ENCODE results near the gene BABAM2.

BABAM2 gene

GRCh38 chr2:28341208-28341891 lies 450.8 kb downstream of the BABAM2 start:
- no peaks in the 10 kb centered on the region for H3K4me1 ChIP-seq (ENCODE audit: control insufficient read depth, insufficient read depth, low read length)
- no peak overlapping the region for H3K4me3 ChIP-seq (ENCODE audit: low read depth, low read length)
- no peaks in the 10 kb centered on the region for H3K36me3 ChIP-seq (ENCODE audit: control insufficient read depth in 2 of 2, insufficient read depth in 1 of 2, low read length in 2 of 2)
- H3K9me3 ChIP-seq (ENCODE audit: control insufficient read depth, insufficient read depth, low read depth, low read length), result no peaks in the 10 kb centered on the region
- POLR2A ChIA-PET, result no interaction called here
- CTCF ChIA-PET, result interaction anchor here (0.6 to 1.2 kb wide), 7 partner anchors 8 to 186 kb away, joined by 3 to 4 read pairs (median 4); no protein-coding TSS in a partner anchor
- TF ChIP-seq ZNF335 (tag by site-specific recombination; conservative IDR thresholded peaks at IDR 0.05) (no peak), ZNF112 (tag by site-specific recombination; IDR thresholded peaks at IDR 0.05) (no peak), ZNF561 (tag by site-specific recombination; IDR thresholded peaks at IDR 0.05; ENCODE audit: borderline replicate concordance) (no peak), ZIC2 (tag by site-specific recombination; IDR thresholded peaks at IDR 0.05) (no peak), ZNF654 (tag by site-specific recombination; IDR thresholded peaks at IDR 0.05; ENCODE audit: low read depth) (no peak), MZF1 (tag by site-specific recombination; IDR thresholded peaks at IDR 0.05; ENCODE audit: borderline replicate concordance) (no peak), OSR2 (tag by site-specific recombination; IDR thresholded peaks at IDR 0.05) (no peak), ZNF23 (tag by site-specific recombination; IDR thresholded peaks at IDR 0.05; ENCODE audit: borderline replicate concordance) (no peak), ZNF174 (tag by site-specific recombination; IDR thresholded peaks at IDR 0.05) (no peak), ZNF404 (tag by site-specific recombination; IDR thresholded peaks at IDR 0.05) (no peak), ZNF555 (tag by site-specific recombination; conservative IDR thresholded peaks at IDR 0.05) (no peak), ZNF629 (tag by site-specific recombination; IDR thresholded peaks at IDR 0.05) (no peak), ZNF148 (tag by site-specific recombination; IDR thresholded peaks at IDR 0.05; ENCODE audit: borderline replicate concordance) (no peak), ZNF785 (tag by site-specific recombination; IDR thresholded peaks at IDR 0.05) (no peak), ZNF133 (tag by site-specific recombination; IDR thresholded peaks at IDR 0.05) (no peak)
- TF ChIP-seq, protein P1, sequence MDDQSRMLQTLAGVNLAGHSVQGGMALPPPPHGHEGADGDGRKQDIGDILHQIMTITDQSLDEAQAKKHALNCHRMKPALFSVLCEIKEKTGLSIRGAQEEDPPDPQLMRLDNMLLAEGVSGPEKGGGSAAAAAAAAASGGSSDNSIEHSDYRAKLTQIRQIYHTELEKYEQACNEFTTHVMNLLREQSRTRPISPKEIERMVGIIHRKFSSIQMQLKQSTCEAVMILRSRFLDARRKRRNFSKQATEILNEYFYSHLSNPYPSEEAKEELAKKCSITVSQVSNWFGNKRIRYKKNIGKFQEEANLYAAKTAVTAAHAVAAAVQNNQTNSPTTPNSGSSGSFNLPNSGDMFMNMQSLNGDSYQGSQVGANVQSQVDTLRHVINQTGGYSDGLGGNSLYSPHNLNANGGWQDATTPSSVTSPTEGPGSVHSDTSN (CRISPR knock-in tag; IDR thresholded peaks at IDR 0.05), result no peak
- H3K27ac ChIP-seq (ENCODE audit: extremely low read depth, low read depth, low read length), result no peak overlapping the region

DNA sequence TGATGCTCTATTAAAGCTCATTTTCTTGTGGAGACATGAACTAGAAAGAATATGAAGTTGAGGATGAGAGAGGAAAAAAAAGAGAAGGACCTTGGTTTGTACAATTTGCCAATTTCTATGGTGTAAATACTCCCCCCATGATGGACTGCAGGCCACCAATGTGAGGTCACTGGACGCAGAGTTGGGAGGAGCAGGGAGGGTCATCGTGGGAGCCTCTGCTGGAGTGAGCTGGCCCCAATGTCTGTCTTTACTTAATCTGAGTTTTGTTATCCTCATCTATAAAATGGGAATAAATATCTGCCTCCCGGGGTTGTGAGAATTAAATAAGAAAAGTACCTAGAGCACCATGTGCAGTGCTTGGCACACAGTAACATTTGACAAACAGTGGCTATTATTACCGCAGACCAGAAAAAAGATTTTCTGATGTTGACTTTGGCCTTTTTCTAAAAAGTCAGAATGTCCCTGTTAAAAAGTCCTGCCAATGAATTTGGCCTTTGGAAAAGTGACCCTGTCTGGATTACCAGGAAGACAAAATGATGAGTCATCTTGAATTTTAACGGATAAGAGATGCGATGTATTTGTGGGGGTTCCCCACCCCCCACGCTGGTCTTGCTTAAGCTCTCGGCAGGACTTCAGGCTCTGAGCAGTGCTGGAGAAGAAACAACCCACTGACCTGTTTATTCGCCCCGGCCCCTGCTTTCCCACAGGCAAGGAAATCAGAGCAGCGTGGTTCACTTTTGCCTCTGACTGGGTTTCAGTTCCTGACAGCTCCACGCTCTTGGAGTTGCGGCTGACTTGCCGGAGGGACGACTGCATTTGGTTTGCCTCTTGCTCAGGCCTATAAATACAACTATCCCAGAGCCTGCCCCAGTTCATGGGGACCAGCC lies 451.8 kb downstream of the BABAM2 start:
- POLR2A ChIA-PET, result no interaction called here

More for the DNA sequence above, 451.8 kb downstream of the BABAM2 start:
- TF ChIP-seq ZNF596 (tag by site-specific recombination; IDR thresholded peaks at IDR 0.05) (no peak), ZNF707 (tag by site-specific recombination; IDR thresholded peaks at IDR 0.05) (no peak), ZNF148 (tag by site-specific recombination; IDR thresholded peaks at IDR 0.05; ENCODE audit: borderline replicate concordance) (no peak), RBAK (tag by site-specific recombination; IDR thresholded peaks at IDR 0.05) (no peak), AEBP2 (tag by site-specific recombination; IDR thresholded peaks at IDR 0.05; ENCODE audit: borderline replicate concordance) (no peak), PRDM10 (tag by site-specific recombination; IDR thresholded peaks at IDR 0.05) (no peak)
- Histone ChIP-seq H3K4me3 (ENCODE audit: low read depth, low read length) (no peak overlapping the region), H3K9me3 (ENCODE audit: control insufficient read depth, insufficient read depth, low read depth, low read length) (no peaks in the 10 kb centered on the region), H3K4me1 (ENCODE audit: control insufficient read depth, insufficient read depth, low read length) (no peaks in the 10 kb centered on the region), H3K36me3 (ENCODE audit: control insufficient read depth in 2 of 2, insufficient read depth in 1 of 2, low read length in 2 of 2) (no peaks in the 10 kb centered on the region), H3K27ac (ENCODE audit: extremely low read depth, low read depth, low read length) (no peak overlapping the region)
- CTCF ChIA-PET, result interaction anchor here (0.7 kb wide), 2 partner anchors 15 to 495 kb away, joined by 3 read pairs; no protein-coding TSS in a partner anchor
